Epithelial cell of esophagus (primary cell): ENCODE measurements around the gene FCAMR.

ENCODE experiments used
- DNase-seq: peaks from one replicate; pipeline ENCODE4 v3.0.0; 2010; ENCODE audit warnings: low read depth
- H3K4me3 ChIP-seq: 2 replicates; pipeline ENCODE4 v1.5.1; 2011; ENCODE audit warnings: mild to moderate bottlenecking, low read length, control low read depth
- TF ChIP-seq, protein P1 (sequence below): IDR thresholded peaks from 2 replicates; pipeline ENCODE4 v1.5.1; 2011; ENCODE audit warnings: low read depth, mild to moderate bottlenecking, low read length, control low read depth, inconsistent platforms; ENCODE audit not compliant: insufficient read depth; ENCODE audit errors: missing control alignments

The FCAMR gene

DNA sequence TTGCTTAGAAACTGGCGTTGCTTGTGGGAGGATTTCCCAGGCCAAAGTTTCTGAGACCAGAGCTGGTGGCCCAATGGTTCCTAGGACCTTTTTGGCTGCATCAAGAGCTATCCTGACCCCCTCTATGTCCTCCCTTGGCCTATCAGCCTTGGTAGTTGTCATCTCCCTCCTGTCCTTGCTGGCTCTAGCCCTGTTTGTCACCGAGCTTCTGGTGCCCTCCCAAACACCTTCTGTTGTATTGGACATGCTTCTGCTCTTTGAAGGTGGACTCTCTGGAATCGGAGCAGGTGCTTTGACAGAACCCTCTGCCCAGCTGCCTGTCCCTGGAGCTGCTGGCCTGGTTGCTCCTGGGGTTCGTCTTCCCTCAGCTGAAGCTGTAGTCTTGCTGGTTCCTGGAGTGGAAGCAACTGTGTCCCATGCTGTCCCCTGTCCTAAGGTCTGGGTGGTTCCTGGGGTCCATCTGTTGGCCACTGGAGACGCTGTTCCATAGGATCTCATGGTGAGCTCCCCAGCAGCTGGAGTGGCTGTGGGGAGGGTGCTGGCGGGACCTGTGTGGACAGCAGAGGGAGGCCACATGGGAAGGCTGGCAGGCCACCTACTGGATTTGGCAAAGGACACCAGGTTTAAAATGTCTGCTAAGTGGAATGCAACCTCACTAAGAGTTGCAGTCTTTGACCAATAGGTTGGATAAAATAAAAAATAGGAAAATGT is 9.4 kb downstream of the FCAMR start:
- TF ChIP-seq, protein P1, sequence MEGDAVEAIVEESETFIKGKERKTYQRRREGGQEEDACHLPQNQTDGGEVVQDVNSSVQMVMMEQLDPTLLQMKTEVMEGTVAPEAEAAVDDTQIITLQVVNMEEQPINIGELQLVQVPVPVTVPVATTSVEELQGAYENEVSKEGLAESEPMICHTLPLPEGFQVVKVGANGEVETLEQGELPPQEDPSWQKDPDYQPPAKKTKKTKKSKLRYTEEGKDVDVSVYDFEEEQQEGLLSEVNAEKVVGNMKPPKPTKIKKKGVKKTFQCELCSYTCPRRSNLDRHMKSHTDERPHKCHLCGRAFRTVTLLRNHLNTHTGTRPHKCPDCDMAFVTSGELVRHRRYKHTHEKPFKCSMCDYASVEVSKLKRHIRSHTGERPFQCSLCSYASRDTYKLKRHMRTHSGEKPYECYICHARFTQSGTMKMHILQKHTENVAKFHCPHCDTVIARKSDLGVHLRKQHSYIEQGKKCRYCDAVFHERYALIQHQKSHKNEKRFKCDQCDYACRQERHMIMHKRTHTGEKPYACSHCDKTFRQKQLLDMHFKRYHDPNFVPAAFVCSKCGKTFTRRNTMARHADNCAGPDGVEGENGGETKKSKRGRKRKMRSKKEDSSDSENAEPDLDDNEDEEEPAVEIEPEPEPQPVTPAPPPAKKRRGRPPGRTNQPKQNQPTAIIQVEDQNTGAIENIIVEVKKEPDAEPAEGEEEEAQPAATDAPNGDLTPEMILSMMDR: no peak

DNA sequence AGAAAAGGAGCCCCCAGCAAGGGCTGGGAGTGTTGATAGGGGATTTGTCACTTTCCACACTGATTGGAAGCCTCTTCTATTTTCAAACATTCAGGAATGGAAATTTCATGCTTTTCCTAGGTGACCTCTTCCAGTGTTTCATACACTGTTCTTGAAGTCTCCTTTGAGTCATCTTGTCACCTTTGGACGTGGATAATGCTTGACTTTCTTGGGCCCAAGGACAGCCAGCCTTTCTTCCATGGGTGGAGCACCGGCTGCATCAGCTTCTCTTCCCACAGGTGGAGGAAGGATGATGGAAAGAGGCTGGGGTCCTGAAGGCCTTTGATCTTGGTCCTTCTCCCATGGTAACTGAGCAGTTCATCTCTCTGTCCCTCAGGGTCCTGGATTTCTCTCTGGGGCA is 12.1 kb downstream of the FCAMR start:
- TF ChIP-seq, protein P1: no peak
- H3K4me3 ChIP-seq: no peak overlapping the region
- DNase-seq: no peak

More for the DNA sequence above, 9.4 kb downstream of the FCAMR start:
- DNase-seq: no peak
- no peak overlapping the region for H3K4me3 ChIP-seq

DNA sequence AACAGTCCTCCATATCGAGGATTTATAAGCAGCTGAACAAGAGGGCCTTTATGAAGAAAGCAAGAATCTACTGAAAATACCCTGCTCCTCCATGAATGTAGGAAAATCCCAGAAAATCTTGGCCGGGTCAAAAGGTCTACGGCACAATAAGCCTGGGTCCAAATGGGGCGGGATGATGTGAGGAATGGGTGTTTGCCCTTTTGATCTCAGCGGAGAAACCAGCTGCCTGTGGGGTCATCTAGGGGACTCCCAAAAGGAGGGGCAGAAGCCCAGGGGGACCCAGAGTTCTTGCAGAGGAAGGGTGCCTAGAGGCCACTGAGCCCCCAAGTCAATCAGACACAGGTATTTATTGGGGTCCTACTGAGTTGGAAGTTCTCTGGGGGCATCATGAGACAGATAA is 12.6 kb downstream of the FCAMR start:
- TF ChIP-seq, protein P1: no peak
- DNase-seq: no peak
- no peak overlapping the region for H3K4me3 ChIP-seq

DNA sequence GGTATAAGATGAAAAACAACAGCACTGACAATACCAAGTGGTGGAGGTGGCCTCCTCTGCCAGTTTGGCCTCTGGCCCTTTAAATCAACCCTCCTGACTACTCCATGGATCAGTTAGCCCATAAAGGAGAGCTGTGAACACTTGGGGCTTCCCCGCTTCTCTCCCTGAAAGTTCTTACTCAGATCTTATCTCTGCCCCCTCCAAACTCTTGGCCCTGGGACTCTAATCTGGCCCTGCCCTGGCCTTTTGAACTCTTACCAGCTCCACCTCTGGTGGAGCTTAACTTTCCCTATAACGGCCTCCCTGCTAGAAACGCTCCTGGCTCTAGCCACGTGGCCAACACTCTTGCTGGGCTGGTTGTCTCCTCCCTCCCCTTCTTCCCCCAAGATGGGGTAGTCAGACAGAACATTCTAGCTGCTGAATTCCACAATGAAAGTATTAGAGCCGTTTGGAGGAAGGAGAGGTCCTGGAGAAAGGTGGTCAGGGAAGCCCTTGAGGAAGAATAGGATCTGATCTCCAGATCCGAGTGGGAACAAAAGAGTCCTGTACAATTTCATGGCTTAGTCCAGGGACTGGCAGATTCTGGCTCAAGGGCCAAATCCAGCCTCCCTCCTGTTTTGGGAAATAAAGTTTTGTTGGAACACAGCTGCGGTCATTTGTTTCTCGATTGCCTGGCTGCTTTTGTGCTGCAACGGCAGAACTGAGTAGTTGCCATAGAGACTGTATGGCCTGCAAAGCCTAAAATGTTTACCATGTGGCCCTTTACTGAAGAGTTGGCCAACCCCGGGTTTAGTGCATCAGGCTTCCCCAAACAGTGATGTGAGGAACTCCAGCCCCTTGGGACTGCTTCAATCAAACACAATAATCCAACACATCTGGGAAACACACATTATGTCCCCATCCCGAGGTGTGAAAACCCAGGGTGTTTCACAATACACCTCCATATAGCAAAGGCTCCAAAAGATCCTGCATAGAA is 14.5 kb downstream of the FCAMR start:
- TF ChIP-seq, protein P1: no peak
- H3K4me3 ChIP-seq: no peak overlapping the region
- no peak for DNase-seq

DNA sequence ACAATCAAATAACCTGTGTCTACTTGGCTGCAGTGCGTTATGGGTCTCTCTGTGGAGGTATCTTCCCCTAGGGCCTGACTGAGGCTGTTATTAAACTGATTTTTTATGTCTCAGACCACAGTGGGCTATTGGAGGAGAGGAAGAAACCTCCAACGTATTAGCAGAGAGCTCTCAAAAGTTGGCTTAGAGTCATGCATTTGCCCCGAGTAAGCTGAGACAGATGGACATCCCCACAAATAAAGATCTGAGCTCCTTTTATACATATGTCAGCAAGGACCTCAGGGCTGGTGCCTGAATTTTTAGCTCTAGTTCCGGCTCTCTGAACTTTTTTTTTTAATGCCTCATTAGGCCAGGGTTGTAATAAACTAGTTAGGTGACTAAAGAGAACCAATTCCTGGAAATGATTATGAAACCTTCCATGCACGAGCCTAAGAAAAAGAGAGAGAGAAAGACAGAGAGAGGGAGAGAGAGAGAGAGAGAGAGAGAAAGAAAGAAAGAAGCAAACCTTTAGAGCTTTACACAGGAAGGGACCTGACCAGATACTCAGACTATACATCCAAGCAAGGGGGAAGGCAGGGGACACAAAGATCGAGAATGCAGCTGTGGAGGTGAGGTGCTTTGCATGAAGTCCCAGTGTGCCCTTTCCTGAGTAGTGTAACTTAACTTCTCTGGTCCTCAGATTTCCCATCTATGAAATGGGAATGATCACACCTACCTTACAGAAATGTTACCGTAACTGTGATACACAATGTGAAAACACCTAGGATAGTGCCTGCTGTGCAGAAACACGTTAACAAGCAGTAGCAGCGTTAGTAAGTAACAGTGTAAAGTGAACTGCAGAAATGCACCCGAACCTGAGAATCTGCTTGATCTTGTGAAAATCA is 15.6 kb downstream of the FCAMR start:
- no peak overlapping the region for H3K4me3 ChIP-seq
- TF ChIP-seq, protein P1: no peak
- no peak for DNase-seq

DNA sequence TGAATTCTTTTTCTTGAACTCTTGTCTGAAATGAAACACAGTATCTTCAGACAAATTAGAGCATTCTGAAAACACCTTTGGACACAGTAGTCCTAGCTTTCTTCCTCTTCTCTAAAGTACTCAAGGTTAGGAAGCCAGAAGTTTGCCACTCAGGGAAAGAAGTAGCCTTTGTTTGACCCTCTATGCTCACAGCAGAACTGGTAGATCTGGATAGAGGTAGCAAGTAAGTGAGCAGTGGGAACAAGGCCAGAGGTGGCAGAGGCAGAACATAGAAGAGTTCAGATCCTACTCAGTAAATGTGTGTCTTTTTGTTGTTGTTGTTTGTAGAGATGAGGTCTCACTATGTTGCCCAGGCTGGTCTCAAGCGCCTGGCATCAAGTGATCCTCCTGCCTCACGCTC is 16.6 kb downstream of the FCAMR start:
- DNase-seq: no peak
- H3K4me3 ChIP-seq: no peak overlapping the region
- TF ChIP-seq, protein P1: no peak
